Hepatocyte (in vitro differentiated cells): ENCODE results near the gene PIK3R1.

ENCODE experiments used
- EZH2phosphoT487 ChIP-seq: fragments of 200-600 bp; sonication (generic); IDR thresholded peaks from one replicate; pipeline ENCODE4 v1.6.1; 2018; ENCODE audit warnings: antibody characterized with exemption, mild to moderate bottlenecking, low read depth, moderate library complexity; ENCODE audit not compliant: unreplicated experiment, severe bottlenecking
- TF ChIP-seq, protein P1 (sequence below): fragments of 200-600 bp; sonication (generic); IDR thresholded peaks from 2 replicates; pipeline ENCODE4 v1.5.1; 2016; ENCODE audit warnings: antibody characterized with exemption, mild to moderate bottlenecking; ENCODE audit not compliant: poor library complexity

DNA sequence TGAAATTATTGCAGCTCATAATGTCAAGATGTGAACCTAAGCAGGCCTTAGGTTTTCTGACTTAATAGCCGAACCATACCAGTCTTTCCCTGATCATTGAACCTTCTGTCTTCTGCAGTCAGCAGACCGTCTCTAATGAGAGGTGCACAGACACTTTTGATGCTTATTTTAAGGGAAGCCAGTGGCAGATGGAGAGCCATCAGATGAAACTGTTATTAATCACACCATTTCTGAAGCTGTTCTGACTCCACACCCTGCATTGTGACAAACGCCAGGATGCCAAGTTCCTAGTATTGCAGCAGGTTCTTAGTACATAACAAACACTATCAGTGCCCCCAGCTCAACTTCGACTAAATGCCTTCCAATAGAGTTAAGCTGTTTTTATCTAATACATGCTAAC, 43.0 kb downstream of the PIK3R1 start:
- TF ChIP-seq, protein P1, sequence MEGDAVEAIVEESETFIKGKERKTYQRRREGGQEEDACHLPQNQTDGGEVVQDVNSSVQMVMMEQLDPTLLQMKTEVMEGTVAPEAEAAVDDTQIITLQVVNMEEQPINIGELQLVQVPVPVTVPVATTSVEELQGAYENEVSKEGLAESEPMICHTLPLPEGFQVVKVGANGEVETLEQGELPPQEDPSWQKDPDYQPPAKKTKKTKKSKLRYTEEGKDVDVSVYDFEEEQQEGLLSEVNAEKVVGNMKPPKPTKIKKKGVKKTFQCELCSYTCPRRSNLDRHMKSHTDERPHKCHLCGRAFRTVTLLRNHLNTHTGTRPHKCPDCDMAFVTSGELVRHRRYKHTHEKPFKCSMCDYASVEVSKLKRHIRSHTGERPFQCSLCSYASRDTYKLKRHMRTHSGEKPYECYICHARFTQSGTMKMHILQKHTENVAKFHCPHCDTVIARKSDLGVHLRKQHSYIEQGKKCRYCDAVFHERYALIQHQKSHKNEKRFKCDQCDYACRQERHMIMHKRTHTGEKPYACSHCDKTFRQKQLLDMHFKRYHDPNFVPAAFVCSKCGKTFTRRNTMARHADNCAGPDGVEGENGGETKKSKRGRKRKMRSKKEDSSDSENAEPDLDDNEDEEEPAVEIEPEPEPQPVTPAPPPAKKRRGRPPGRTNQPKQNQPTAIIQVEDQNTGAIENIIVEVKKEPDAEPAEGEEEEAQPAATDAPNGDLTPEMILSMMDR: no peak
- TF ChIP-seq EZH2phosphoT487: no peak
